ENCODE data around the gene RANBP17. TPM values are rescaled to one million over a fixed set of nuclear protein-coding genes. Genes with fewer than 3 reads are reported as not detected.

RANBP17 gene
- total RNA-seq, 1 experiment from 2014 or later: not detected

- DNase-seq (ENCODE audit: low spot score): no peak
- intact Hi-C loops (cut with micrococcal nuclease; ENCODE audit: unreplicated experiment): no loop called here
- Histone ChIP-seq H3K9me3 (ENCODE audit: low read depth, low read length, poor library complexity, severe bottlenecking) (no peaks in the 10 kb centered on the region), H3K27me3 (replicated peaks; ENCODE audit: insufficient read depth, low read depth, low read length, poor library complexity) (peaks cover 15% of the 10 kb centered on the region), H3K4me3 (ENCODE audit: low read depth, low read length, poor library complexity, severe bottlenecking) (no peak overlapping the region), H3K36me3 (ENCODE audit: insufficient read depth, low read length, poor library complexity, severe bottlenecking) (no peaks in the 10 kb centered on the region), H3K27ac (ENCODE audit: low read depth, low read length, poor library complexity, severe bottlenecking) (no peak overlapping the region), H3K4me1 (ENCODE audit: insufficient read depth, low read length, poor library complexity, severe bottlenecking) (no peaks in the 10 kb centered on the region)
- ChIA-PET POLR2A (ENCODE audit: low non-redundant PET) (no interaction called here), CTCF (no interaction called here)
- no TSS peak for BruUV-seq (replicated peaks)
- TF ChIP-seq EZH2 (IDR thresholded peaks at IDR 0.05; ENCODE audit: borderline replicate concordance, low read depth, low read length, poor library complexity, severe bottlenecking) (no peak), CTCF (conservative IDR thresholded peaks at IDR 0.05; ENCODE audit: low read depth, low read length) (no peak)
These were observed 374.8 kb downstream of the RANBP17 start for GRCh38 chr5:171236651-171237050.

DNA sequence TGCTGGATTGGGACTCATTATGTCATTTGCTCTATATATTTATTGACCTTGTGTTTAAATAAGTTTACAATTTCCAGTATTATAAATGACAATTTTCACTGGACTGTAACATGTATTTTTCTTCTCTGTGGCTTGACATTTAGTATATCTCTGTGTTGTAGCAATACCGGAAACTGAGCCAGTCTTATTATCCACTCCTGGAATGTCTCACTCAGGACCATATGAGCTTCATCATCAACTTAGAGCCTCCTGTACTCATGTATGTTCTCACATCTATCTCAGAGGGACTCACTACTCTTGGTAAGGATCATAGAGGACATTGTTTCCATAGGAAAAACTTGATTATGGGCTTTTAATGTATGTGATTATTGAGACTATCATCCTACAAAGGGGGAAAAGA lies 380.7 kb downstream of the RANBP17 start:
- CTCF ChIA-PET: no interaction called here
- H3K4me3 ChIP-seq (ENCODE audit: low read depth, low read length, poor library complexity, severe bottlenecking): no peak overlapping the region
- no peak for TF ChIP-seq CTCF (conservative IDR thresholded peaks at IDR 0.05; ENCODE audit: low read depth, low read length)
- TF ChIP-seq EZH2 (IDR thresholded peaks at IDR 0.05; ENCODE audit: borderline replicate concordance, low read depth, low read length, poor library complexity, severe bottlenecking): no peak
- H3K9me3 ChIP-seq (ENCODE audit: low read depth, low read length, poor library complexity, severe bottlenecking): no peaks in the 10 kb centered on the region
- H3K27me3 ChIP-seq (replicated peaks; ENCODE audit: insufficient read depth, low read depth, low read length, poor library complexity): peaks cover 13% of the 10 kb centered on the region
- H3K27ac ChIP-seq (ENCODE audit: low read depth, low read length, poor library complexity, severe bottlenecking): no peak overlapping the region
- no peaks in the 10 kb centered on the region for H3K36me3 ChIP-seq (ENCODE audit: insufficient read depth, low read length, poor library complexity, severe bottlenecking)
- no peaks in the 10 kb centered on the region for H3K4me1 ChIP-seq (ENCODE audit: insufficient read depth, low read length, poor library complexity, severe bottlenecking)
- no TSS peak for BruUV-seq (replicated peaks)
- POLR2A ChIA-PET (ENCODE audit: low non-redundant PET): interaction anchor here (0.7 kb wide), 1 partner anchor 772 kb away, joined by 13 read pairs; no protein-coding TSS in a partner anchor
- no peak for DNase-seq (ENCODE audit: low spot score)
- intact Hi-C loops (cut with micrococcal nuclease; ENCODE audit: unreplicated experiment): no loop called here

GRCh38 chr5:171246231-171246630 lies 384.4 kb downstream of the RANBP17 start:
- Histone ChIP-seq H3K36me3 (ENCODE audit: insufficient read depth, low read length, poor library complexity, severe bottlenecking) (no peaks in the 10 kb centered on the region), H3K4me3 (ENCODE audit: low read depth, low read length, poor library complexity, severe bottlenecking) (no peak overlapping the region), H3K27me3 (replicated peaks; ENCODE audit: insufficient read depth, low read depth, low read length, poor library complexity) (peaks cover 2% of the 10 kb centered on the region), H3K9me3 (ENCODE audit: low read depth, low read length, poor library complexity, severe bottlenecking) (no peaks in the 10 kb centered on the region), H3K4me1 (ENCODE audit: insufficient read depth, low read length, poor library complexity, severe bottlenecking) (no peaks in the 10 kb centered on the region), H3K27ac (ENCODE audit: low read depth, low read length, poor library complexity, severe bottlenecking) (no peak overlapping the region)
- DNase-seq (ENCODE audit: low spot score): no peak
- no TSS peak for BruUV-seq (replicated peaks)
- ChIA-PET POLR2A (ENCODE audit: low non-redundant PET) (no interaction called here), CTCF (no interaction called here)
- TF ChIP-seq CTCF (conservative IDR thresholded peaks at IDR 0.05; ENCODE audit: low read depth, low read length): no peak
- TF ChIP-seq EZH2 (IDR thresholded peaks at IDR 0.05; ENCODE audit: borderline replicate concordance, low read depth, low read length, poor library complexity, severe bottlenecking): no peak
- intact Hi-C loops (cut with micrococcal nuclease; ENCODE audit: unreplicated experiment): no loop called here

Data from A673 (cell line).